Measurements from ENCODE around the gene EIF2B5. TPM values are rescaled to one million over a fixed set of nuclear protein-coding genes. Genes with fewer than 3 reads are reported as not detected.
A peak's percentile ranks its signal among the peaks of the same experiment; 100 is the strongest.

Gene EIF2B5
- total and polyA plus RNA-seq, 9 of the 15 experiments (the other 6 are each of a cell fraction or from before 2014, with no cell fraction given), result 19.1 to 92.4 (median 74.0) TPM

DNA sequence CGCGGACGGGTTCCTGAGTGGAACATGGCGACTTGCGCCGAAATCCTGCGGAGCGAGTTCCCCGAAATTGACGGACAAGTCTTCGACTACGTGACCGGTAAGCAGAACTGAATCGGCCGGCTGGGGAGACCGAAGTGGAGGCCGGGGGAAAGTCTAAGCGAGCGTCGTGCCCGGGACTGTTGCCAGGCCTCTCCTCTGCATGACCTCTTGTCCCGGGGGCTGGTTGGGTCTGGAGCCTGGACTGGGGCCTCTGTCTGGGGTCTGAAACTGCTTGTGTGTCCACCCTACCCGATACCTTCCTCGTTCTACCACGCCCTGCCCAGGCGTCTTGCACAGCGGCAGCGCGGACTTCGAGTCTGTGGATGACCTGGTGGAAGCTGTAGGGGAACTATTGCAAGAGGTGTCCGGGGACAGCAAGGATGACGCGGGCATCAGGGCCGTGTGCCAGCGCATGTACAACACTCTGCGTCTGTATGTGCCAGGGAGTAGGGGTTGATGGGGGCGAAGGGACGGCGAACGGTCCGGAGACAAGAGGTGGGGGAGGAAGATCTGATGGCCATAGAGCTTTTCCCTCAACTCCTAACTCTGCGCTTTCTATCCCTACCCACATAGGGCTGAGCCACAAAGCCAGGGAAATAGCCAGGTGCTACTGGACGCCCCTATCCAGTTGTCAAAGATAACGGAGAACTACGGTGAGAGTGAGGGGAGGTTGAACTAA is 51.2 kb downstream of the EIF2B5 start, which contains the start of gene ABCF3 (continued):
- peak; percentile 7; the same call in 1 of the 2 replicates for TF ChIP-seq ZNF407 (IDR thresholded peaks at IDR 0.05; ENCODE audit: low read depth)
- TF ChIP-seq ZNF583 (CRISPR knock-in tag; IDR thresholded peaks at IDR 0.05), result no peak
- TF ChIP-seq LEF1 (IDR thresholded peaks at IDR 0.05), result no peak
- TF ChIP-seq YBX1 (IDR thresholded peaks at IDR 0.05), result no peak
- no peak for TF ChIP-seq ZNF3 (CRISPR knock-in tag; IDR thresholded peaks at IDR 0.05)
- TF ChIP-seq, protein P1, sequence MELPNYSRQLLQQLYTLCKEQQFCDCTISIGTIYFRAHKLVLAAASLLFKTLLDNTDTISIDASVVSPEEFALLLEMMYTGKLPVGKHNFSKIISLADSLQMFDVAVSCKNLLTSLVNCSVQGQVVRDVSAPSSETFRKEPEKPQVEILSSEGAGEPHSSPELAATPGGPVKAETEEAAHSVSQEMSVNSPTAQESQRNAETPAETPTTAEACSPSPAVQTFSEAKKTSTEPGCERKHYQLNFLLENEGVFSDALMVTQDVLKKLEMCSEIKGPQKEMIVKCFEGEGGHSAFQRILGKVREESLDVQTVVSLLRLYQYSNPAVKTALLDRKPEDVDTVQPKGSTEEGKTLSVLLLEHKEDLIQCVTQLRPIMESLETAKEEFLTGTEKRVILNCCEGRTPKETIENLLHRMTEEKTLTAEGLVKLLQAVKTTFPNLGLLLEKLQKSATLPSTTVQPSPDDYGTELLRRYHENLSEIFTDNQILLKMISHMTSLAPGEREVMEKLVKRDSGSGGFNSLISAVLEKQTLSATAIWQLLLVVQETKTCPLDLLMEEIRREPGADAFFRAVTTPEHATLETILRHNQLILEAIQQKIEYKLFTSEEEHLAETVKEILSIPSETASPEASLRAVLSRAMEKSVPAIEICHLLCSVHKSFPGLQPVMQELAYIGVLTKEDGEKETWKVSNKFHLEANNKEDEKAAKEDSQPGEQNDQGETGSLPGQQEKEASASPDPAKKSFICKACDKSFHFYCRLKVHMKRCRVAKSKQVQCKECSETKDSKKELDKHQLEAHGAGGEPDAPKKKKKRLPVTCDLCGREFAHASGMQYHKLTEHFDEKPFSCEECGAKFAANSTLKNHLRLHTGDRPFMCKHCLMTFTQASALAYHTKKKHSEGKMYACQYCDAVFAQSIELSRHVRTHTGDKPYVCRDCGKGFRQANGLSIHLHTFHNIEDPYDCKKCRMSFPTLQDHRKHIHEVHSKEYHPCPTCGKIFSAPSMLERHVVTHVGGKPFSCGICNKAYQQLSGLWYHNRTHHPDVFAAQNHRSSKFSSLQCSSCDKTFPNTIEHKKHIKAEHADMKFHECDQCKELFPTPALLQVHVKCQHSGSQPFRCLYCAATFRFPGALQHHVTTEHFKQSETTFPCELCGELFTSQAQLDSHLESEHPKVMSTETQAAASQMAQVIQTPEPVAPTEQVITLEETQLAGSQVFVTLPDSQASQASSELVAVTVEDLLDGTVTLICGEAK (IDR thresholded peaks at IDR 0.05), result peak; percentile 18; the same call in 1 of the 2 replicates
- TF ChIP-seq, protein P1 (CRISPR knock-in tag; IDR thresholded peaks at IDR 0.05), result no peak
- TF ChIP-seq RBBP5 (IDR thresholded peaks at IDR 0.05; ENCODE audit: borderline replicate concordance, insufficient read depth, low read length, poor library complexity, severe bottlenecking), result peak; percentile 88
- TF ChIP-seq BRD9 (IDR thresholded peaks at IDR 0.05; ENCODE audit: low read depth, partially characterized antibody), result no peak
- TF ChIP-seq KDM5B (IDR thresholded peaks at IDR 0.05; ENCODE audit: insufficient replicate concordance, low read depth, low read length), result peak; percentile 65
